Common myeloid progenitor, CD34-positive (primary cell): Measurements from ENCODE around the gene ABHD5.
A peak's percentile ranks its signal among the peaks of the same experiment; 100 is the strongest.

ENCODE experiments used
- CTCF ChIA-PET: fragments of 350-600 bp; sonication (Branson Sonifier 250); formaldehyde crosslinking; loops from one replicate; lab custom pipeline; 2021; ENCODE audit warnings: antibody characterized with exemption; lab: Charles Lee
- POLR2A ChIA-PET: fragments of 350-600 bp; sonication (Branson Sonifier 250); formaldehyde crosslinking; loops from one replicate; lab custom pipeline; 2021; ENCODE audit warnings: antibody characterized with exemption; lab: Charles Lee
- DNase-seq, 3 donors: peaks; one replicate each; pipeline versions ENCODE4 v3.0.0 to v3.0.0-alpha.2; 2013
- H3K27ac ChIP-seq, 2 experiments: 1 replicate in 1 of 2; 2 replicates in 1 of 2; pipeline ENCODE4 v1.7.0; 2013; ENCODE audit warnings: inconsistent platforms in 2 of 2, low read length in 2 of 2, mild to moderate bottlenecking in 2 of 2, low read depth in 1 of 2, moderate library complexity in 1 of 2; ENCODE audit not compliant: severe bottlenecking in 2 of 2, insufficient read depth in 1 of 2, poor library complexity in 1 of 2
- H3K27me3 ChIP-seq, 5 experiments: replicated peaks in 2 of 5; 1 replicate in 3 of 5; 2 replicates in 2 of 5; pipeline versions ENCODE4 v1.6.1 to v1.7.0; 2013; ENCODE audit warnings: low read length in 4 of 5, mild to moderate bottlenecking in 2 of 5, moderate library complexity in 2 of 5, inconsistent platforms in 1 of 5; ENCODE audit not compliant: insufficient read depth in 5 of 5, control insufficient read depth in 4 of 5
- H3K36me3 ChIP-seq, 4 experiments: 1 replicate in 2 of 4; 2 replicates in 2 of 4; pipeline versions ENCODE4 v1.6.1 to v1.7.0; 2013; ENCODE audit warnings: low read length in 3 of 4, control low read depth in 1 of 4, mild to moderate bottlenecking in 1 of 4; ENCODE audit not compliant: control insufficient read depth in 4 of 4, insufficient read depth in 4 of 4
- H3K4me1 ChIP-seq, 4 experiments: 1 replicate in 3 of 4; 2 replicates in 1 of 4; pipeline versions ENCODE4 v1.6.1 to v1.7.1; 2013; ENCODE audit warnings: low read length in 3 of 4, mild to moderate bottlenecking in 3 of 4, control low read depth in 1 of 4, inconsistent platforms in 1 of 4, moderate library complexity in 1 of 4; ENCODE audit not compliant: control insufficient read depth in 4 of 4, insufficient read depth in 4 of 4; ENCODE audit errors: control extremely low read depth in 1 of 4
- H3K4me3 ChIP-seq, 7 experiments: 1 replicate in 4 of 7; 2 replicates in 3 of 7; pipeline versions ENCODE4 v1.5.1 to v1.7.0; 2013; ENCODE audit warnings: mild to moderate bottlenecking in 7 of 7, low read length in 6 of 7, moderate library complexity in 6 of 7, inconsistent platforms in 2 of 7, low read depth in 2 of 7, control low read depth in 1 of 7; ENCODE audit not compliant: insufficient read depth in 4 of 7, control insufficient read depth in 1 of 7; ENCODE audit errors: extremely low read depth in 1 of 7
- H3K9me3 ChIP-seq, 5 experiments: 1 replicate in 4 of 5; 2 replicates in 1 of 5; pipeline versions ENCODE4 v1.6.1 to v1.7.1; 2013; ENCODE audit warnings: low read length in 4 of 5, mild to moderate bottlenecking in 2 of 5, inconsistent platforms in 1 of 5, low read depth in 1 of 5, moderate library complexity in 1 of 5; ENCODE audit not compliant: control insufficient read depth in 4 of 5, insufficient read depth in 2 of 5; ENCODE audit errors: control extremely low read depth in 1 of 5
- WGBS: methylation state at CpG from one replicate; pipeline ENCODE4 v1.1.5; 2013; ENCODE audit not compliant: insufficient coverage; 5-methylcytosine and 5-hydroxymethylcytosine counted together

The ABHD5 gene

DNA sequence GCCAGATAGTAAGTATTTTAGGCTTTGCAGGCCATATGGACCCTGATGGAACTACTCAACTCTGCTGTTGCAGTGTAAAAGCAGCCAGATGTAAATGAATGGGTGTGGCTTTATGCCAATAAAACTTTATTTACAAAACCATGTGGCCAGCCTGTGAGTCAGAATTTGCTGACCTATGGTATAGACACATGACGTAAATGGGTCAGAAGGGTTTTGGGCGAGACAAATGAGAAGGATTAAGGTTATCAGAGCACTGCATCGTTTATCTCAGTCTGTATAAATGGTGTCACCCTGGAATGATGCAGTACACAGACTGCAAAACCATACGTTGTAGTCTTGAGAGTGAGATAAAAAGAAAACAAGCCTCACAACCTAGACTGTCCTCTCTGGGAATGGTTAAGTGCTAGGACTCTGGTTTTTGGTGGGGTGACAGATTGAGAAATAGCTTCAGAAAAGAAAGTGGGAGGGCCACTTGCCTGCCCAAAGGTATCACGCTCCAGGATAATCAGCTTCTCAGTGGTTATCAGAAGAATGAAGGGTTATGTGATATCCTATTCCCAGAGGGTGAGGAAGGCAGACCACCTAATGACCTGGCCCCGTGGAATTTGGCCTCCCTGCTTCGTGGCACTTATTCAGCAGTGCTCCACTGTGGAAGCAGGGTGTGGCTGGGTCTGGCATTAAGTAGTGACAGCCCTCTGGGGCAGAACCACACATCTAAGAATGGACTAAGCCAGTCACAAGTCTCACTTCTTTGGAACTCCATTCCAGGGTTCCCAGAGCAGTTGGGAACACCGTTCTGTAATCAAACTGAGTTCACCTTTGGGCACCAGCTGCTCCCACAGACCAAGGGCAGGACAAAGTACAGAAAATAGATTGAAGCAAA, 46.1 kb downstream of the ABHD5 start:
- H3K27ac ChIP-seq = no peak overlapping the region
- H3K9me3 ChIP-seq = no peaks in the 10 kb centered on the region
- POLR2A ChIA-PET = no interaction called here
- H3K4me3 ChIP-seq = no peak overlapping the region
- no peak for DNase-seq
- no peaks in the 10 kb centered on the region for H3K36me3 ChIP-seq
- no peaks in the 10 kb centered on the region for H3K4me1 ChIP-seq
- WGBS = 100% methylated on average over 7 of the region's 8 CpGs
- CTCF ChIA-PET = no interaction called here
- H3K27me3 ChIP-seq = no peaks in the 10 kb centered on the region

DNA sequence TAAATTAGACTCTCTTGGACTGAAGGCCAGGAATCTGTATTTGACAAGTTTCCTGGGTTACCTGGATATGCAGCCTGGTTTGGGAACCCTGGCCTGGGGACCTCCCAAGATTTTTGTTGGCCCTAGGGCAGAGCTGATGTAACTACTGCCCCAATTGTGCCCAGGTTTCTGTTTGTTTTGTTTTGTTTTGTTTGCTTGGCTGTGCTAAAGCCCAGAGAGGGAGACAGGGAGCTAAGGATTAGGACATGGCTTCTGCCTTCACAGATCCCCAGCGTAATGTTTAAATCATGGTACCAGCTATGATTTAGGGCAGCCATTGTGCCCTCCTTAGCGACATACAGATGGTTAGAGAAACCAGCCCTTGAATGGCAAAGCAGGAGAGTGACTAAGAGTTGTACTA, 47.6 kb downstream of the ABHD5 start:
- ChIA-PET POLR2A (no interaction called here), CTCF (no interaction called here)
- Histone ChIP-seq H3K36me3 (no peaks in the 10 kb centered on the region), H3K27ac (no peak overlapping the region), H3K9me3 (no peaks in the 10 kb centered on the region), H3K4me3 (no peak overlapping the region), H3K27me3 (no peaks in the 10 kb centered on the region), H3K4me1 (no peaks in the 10 kb centered on the region)
- DNase-seq = no peak
- 100% methylated on average over 1 of the region's 2 CpGs for WGBS

DNA sequence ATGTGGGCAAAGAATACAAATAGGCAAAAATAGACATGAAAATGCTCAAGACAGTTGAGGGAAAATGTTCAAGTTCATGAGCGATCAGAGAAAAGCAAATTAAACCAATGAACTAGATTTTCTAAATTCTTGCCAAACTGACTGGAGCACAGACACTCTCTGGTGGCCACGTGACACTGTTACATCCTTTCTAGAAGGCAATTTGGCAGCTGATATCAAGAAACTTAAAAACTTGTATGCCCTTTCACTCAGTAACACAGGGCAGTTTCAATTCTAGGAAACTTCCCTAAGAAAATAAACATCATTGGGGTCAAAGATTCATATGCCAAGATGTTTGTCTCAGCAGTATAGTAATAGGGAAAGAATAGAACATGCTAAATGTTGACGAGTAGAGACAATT, 52.2 kb downstream of the ABHD5 start:
- H3K4me1 ChIP-seq = no peaks in the 10 kb centered on the region
- CTCF ChIA-PET = interaction anchor here (0.8 kb wide), 1 partner anchor 26 kb away, joined by 3 read pairs; no protein-coding TSS in a partner anchor
- peaks cover 0 to 4% (median 0%) of the 10 kb centered on the region in 5 experiments for H3K9me3 ChIP-seq
- H3K4me3 ChIP-seq = no peak overlapping the region
- 63% methylated on average over 3 of the region's 3 CpGs for WGBS
- H3K27ac ChIP-seq = no peak overlapping the region
- H3K27me3 ChIP-seq = peaks cover 0 to 2% (median 0%) of the 10 kb centered on the region in 5 experiments
- POLR2A ChIA-PET = no interaction called here
- DNase-seq = peak in 1 of 3 donors; percentile 23
- no peaks in the 10 kb centered on the region for H3K36me3 ChIP-seq

DNA sequence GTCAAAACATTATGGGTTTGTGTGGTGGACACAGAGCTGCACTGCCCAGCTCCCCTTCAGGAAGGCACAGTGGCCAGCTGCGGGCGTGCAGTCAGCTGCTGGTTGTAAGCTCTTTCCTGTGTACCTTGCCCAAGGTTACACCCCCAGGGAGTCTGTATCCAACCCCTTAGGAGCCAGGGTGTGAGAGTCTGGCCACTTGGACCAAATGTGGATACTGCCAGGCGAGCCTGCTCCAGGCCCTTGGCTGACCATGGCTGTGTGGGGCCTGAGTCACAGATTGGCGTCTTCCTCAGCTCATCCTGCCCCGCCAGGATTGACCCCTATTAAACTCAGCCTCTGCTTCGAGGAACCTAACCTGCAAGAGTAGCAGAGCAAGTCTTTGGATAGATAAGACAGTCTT, 56.9 kb downstream of the ABHD5 start:
- Histone ChIP-seq H3K9me3 (peaks cover 0 to 4% (median 0%) of the 10 kb centered on the region in 5 experiments), H3K36me3 (no peaks in the 10 kb centered on the region), H3K27ac (no peak overlapping the region), H3K4me1 (no peaks in the 10 kb centered on the region), H3K4me3 (no peak overlapping the region), H3K27me3 (peaks cover 0 to 2% (median 0%) of the 10 kb centered on the region in 5 experiments)
- DNase-seq = no peak
- POLR2A ChIA-PET = no interaction called here
- CTCF ChIA-PET = no interaction called here
- 96% methylated on average over 4 of the region's 6 CpGs for WGBS

DNA sequence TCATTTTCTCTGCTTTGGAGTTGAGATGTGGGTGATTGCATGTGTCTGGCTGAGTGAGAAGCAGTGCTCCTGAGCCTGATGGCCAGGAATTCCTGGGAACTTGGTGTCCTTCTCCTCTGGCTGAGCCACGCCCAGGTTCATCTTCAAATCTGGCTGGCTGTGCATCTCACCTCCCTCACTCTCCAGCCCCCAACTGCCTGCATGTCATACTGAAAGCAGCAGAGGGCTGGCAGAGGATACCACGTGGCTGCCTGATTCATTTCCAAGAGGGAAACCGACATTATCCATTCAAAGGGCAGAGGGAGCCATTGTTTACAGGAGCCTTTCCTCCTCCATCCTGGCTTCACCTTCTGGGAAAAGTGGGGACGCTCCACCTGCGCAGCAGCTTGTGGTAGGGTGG, 57.4 kb downstream of the ABHD5 start:
- no peak for DNase-seq
- Histone ChIP-seq H3K27ac (no peak overlapping the region), H3K4me1 (no peaks in the 10 kb centered on the region), H3K36me3 (no peaks in the 10 kb centered on the region), H3K9me3 (peaks cover 0 to 4% (median 0%) of the 10 kb centered on the region in 5 experiments), H3K27me3 (peaks cover 0 to 2% (median 0%) of the 10 kb centered on the region in 5 experiments), H3K4me3 (no peak overlapping the region)
- CTCF ChIA-PET = no interaction called here
- POLR2A ChIA-PET = no interaction called here
- WGBS = 94% methylated on average over 2 of the region's 5 CpGs

DNA sequence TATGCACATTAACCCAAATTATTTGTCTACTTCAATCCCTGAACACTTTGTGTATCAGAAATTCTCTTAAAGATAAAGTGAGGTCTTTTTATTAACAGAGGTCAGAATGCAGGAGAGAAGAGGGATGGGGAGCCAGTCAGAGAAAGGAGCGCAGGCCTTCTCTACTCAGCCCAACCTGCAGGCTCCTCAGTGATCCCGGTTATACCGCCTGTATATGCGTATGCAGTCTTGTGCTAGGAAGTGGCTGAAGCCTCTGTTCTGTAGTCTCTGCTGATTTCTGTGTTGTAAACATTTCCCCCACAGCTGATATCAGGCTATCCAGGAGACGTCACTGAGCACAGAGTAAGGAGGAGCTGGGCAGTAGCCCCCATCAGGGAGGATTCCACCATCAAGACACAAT, 57.9 kb downstream of the ABHD5 start:
- H3K4me1 ChIP-seq = no peaks in the 10 kb centered on the region
- H3K27ac ChIP-seq = no peak overlapping the region
- H3K9me3 ChIP-seq = peaks cover 0 to 4% (median 0%) of the 10 kb centered on the region in 5 experiments
- no peak for DNase-seq
- CTCF ChIA-PET = no interaction called here
- no peaks in the 10 kb centered on the region for H3K36me3 ChIP-seq
- POLR2A ChIA-PET = no interaction called here
- H3K27me3 ChIP-seq = peaks cover 0 to 2% (median 0%) of the 10 kb centered on the region in 5 experiments
- H3K4me3 ChIP-seq = no peak overlapping the region
- no CpG with 5 or more reads among the region's 5 CpGs for WGBS

DNA sequence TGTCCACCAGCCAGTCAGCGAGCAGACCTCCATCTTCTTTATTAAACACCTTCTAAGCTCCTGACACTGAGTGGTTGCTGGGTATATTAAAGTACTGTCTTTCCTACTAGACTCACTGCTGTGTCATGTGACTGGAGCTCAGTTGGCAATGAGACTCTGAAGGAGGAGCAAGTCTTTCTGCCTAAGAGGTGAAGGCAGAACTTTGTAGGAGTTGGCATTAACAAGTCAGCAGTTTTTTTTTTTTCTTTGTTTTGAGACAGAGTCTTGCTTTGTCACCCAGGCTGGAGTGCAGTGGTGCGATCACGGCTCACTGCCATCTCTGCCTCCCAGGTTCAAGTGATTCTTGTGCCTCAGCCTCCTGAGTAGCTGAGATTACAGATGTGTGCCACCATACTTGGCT, 62.2 kb downstream of the ABHD5 start:
- H3K27me3 ChIP-seq = peaks cover 0 to under 1% (median 0%) of the 10 kb centered on the region in 5 experiments
- H3K4me3 ChIP-seq = no peak overlapping the region
- DNase-seq = no peak
- no peaks in the 10 kb centered on the region for H3K4me1 ChIP-seq
- no peaks in the 10 kb centered on the region for H3K36me3 ChIP-seq
- ChIA-PET POLR2A (no interaction called here), CTCF (no interaction called here)
- WGBS = 100% methylated on average over 2 of the region's 3 CpGs
- H3K9me3 ChIP-seq = no peaks in the 10 kb centered on the region
- no peak overlapping the region for H3K27ac ChIP-seq
